Activated CD4-positive, alpha-beta T cell treated with anti-CD3 and anti-CD28 coated beads for 24 hours (primary cell): ENCODE data around the gene SLC10A3.

Experiments used
- DNase-seq, 2 donors: peaks; one replicate each; pipeline ENCODE4 v3.0.0-alpha.2; 2020; ENCODE audit warnings: low read depth in 2 of 2

Gene SLC10A3

GRCh38 chrX:154440623-154441357 lies 49.6 kb downstream of the SLC10A3 start:
- DNase-seq = no peak

GRCh38 chrX:154439841-154440240 lies 50.6 kb downstream of the SLC10A3 start:
- DNase-seq = no peak

GRCh38 chrX:154437971-154438893 lies 52.2 kb downstream of the SLC10A3 start:
- DNase-seq = no peak
